Hematopoietic multipotent progenitor cell treated with erythropoietin and hydrocortisone succinate and interleukin-3 and kit ligand, for 4 days (in vitro differentiated cells): ENCODE results near the gene TXNL4A.

Source experiments
- DNase-seq: peaks from one replicate; pipeline ENCODE4 v3.0.0-alpha.2; 2015

Gene TXNL4A

GRCh38 chr18:79963658-79964329, 24.6 kb downstream of the TXNL4A start:
- DNase-seq, result no peak

DNA sequence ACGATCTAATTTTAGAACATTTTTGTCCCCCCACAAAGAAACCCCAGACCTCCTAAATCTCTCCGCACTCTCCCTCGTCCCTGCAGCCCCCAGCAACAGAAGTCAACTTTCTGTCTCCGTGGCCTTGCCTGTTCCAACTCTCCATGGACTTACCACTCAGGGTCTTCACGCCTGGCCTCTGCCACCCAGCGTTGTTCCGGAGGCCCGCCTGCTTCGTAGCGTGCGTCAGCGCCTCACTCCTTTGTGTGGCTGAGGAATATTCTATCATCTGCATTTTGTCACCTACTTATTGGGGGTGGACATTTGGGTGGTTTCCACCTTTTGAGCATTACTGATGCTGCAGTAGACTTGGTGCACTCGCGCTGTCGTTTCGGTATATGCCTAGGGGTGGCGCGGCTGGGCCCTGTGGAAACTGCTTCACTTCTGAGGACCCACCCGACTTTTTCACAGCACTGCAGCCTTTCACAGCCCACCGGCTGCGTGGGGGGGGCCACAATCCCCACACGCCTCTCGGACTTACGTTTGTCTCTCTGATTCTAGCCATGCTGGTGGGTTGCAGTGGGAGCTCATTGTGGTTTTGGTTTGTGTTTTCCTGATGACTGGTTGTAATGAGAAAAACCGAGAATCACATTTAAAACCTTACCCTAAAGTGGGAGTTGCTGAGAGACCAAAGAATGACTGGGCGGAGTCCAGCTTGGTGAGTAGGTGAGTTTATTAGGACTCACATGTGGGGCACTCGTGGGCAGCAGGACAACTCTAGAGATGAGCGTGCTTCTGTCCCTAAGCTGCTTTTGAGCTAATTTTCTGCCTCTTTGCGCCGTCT, 25.3 kb downstream of the TXNL4A start:
- DNase-seq, result no peak

DNA sequence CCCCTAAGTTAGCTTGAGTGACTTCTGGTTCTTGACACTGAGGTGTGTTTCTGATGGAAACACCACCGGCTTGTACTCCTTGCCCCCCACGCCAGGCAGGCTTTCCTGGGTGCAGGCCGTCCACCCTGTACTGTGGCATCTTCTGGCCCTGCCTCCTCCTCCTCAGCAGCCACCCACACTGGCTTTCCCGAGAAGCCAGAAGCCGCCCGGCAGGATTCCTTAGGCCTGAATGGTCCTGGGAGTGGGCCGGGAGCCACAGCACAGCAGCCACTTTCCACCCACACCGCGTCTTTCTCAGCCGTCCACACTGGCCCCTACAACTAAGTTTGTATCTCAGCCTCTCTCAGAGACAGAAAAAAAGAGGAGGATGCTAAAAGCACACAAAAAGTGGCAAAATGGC, 26.1 kb downstream of the TXNL4A start:
- no peak for DNase-seq

DNA sequence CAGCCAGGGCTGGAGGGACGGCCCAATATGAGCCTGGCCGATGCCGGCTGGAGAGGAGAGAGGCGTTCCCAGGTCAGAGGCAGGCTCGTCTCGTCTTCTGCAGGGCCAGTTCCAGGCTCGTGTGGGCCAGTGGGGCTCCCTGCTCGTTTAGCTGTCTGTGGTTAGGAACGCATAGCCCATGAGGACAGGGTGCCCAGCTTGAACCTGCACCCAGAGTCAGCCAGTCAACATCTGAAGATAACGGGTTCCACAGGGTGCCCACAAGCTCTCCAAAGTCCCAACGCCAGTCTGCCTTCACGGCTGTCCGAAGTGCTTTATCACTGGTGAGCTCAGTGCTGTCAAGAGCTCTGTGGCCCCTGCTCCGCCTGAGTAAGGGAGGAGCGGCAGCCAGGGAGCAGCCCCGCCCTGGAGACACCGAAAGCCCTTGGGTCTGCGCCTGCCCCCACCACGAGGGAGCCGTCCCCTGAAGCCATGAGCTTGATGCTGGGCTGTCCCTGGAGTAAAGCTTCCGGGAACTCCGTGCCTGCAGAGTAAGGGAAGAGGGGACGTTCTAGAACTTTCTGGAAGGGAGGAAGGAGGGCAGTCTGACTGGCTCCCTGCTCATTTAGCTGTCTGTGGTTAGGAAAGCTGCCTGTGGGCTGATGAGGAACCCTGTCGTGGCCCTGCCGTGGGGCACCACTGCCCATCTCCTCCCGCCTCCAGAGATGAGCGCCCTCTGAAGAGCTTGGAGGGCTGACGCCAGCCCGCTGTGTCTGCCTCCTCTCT, 26.7 kb downstream of the TXNL4A start:
- DNase-seq, result peak; percentile 82

- DNase-seq, result no peak
These were observed 27.3 kb downstream of the TXNL4A start for GRCh38 chr18:79960921-79961526.

DNA sequence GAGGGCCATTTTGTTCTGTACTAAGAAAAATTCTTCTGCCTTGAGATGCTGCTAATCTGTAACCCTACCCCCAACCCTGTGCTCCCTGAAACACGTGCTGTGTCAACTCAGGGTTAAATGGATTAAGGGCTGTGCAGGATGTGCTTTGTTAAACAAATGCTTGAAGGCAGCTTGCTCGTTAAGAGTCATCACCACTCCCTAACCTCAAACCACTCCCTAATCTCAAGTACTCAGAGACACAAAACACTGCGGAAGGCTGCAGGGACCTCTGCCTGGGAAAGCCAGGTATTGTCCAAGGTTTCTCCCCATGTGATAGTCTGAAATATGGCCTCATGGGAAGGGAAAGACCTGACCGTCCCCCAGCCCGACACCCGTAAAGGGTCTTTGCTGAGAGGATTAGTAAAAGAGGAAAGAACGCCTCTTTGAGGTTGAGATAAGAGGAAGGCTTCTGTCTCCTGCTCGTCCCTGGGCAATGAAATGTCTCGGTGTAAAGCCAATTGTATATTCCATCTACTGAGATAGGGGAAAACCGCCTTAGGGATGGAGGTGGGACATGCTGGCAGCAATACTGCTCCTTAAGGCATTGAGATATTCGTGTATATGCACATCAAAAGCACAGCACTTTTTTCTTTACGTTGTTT, 28.1 kb downstream of the TXNL4A start:
- peak; percentile 77 for DNase-seq

DNA sequence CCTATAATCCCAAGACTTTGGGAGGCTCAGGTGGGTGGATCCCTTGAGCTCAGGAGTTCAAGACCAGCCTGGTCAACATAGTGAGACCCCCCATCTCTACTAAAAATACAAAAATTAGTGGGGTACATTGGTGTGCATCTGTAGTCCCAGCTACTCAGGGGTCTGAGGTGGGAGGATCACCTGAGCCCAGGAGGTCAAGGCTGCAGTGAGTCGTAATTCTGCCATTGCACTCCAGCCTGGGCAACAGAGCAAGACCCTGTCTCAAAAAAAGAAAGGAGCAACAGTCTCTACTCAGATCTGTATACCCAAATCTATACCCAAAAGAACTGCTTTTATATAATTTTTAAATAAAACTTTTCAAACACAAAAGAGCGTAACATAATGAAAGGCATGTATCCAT, 29.4 kb downstream of the TXNL4A start:
- no peak for DNase-seq

- DNase-seq, result no peak
These were observed 32.1 kb downstream of the TXNL4A start for GRCh38 chr18:79956276-79956675.

GRCh38 chr18:79955302-79956075, 32.9 kb downstream of the TXNL4A start:
- DNase-seq, result no peak

- DNase-seq, result no peak
These were observed 33.6 kb downstream of the TXNL4A start for GRCh38 chr18:79954791-79955190.

- DNase-seq, result peak; percentile 37
These were observed 34.3 kb downstream of the TXNL4A start for GRCh38 chr18:79953971-79954651.

DNA sequence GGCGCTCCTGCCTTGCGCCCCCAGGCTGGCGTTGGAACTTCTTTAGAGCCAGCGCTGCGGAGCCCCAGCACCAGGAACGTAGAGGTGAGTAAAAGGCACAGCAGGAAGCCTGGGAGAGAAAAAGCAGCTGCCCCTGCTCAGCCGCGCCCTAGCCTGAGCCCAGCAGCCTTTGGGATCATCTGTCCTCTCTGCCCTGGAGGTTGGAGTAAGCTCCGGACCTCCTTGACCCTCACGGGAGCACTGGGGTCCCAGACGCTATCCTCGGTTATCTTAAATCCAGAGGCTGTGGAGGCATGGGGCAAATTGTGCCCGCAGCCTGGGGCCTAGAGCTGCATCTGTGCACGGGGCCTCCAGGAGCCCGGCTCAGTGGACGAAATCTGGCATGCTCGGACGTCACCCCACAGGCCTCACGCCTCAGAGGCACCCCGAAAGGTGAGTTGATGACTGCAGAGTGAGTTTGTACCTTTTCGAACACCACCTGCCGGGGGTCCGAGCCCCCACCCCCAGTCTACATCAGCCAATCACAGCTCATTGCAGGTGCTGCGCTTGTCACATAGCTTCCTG, 35.3 kb downstream of the TXNL4A start:
- DNase-seq, result no peak

- DNase-seq, result no peak
These were observed 35.8 kb downstream of the TXNL4A start for GRCh38 chr18:79952456-79952995.

- DNase-seq, result peak; percentile 93
These were observed 36.6 kb downstream of the TXNL4A start, which contains the start of gene SLC66A2 for GRCh38 chr18:79951545-79952455. Gene SLC66A2, minus strand, starts transcription at chr18:79951653. Its CDS starts 727 bp downstream, at chr18:79950926.

DNA sequence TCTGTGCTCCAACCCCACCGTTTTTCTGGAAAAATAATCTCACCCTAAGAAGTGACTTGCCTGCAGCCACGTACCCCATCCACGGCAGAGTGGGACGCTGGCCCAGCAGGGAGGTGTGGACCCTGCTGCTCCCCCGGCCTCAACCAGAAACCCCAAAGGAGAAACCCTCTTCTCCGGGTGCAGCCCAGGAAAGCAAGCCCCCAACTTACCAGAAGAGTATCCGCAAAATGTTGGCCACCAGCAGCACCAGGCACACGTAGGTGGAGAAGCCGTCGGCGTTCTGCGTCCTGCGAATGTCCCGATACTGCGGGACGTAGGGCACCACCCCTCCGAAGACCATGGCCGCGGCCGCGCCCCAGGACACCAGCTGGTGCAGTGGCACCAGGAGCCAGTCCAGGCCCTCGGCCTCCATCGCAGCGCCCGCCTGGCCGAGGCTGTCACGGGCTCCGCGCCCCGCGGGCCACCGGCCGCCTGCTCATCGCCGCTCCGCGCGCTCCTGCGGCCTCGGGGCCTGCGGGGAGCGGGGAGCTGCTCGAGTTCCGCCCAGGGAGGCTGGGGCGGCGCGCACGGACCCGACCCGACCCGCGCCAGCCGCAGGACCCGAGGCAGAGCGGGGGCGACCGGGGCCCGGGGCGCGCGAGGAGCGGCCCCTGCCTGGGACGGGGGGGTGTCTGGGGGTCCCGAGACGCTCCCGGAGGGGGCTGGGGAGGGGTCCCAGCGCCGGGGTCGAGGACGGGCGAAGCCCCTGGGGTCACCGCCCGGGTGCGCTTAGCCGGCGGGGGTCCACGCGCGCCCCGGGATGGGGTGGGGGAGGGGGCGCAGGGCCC, 37.6 kb downstream of the TXNL4A start:
- DNase-seq, result peak; percentile 65

GRCh38 chr18:79949697-79950487, 38.5 kb downstream of the TXNL4A start:
- DNase-seq, result peak; percentile 90

GRCh38 chr18:79948719-79949411, 39.5 kb downstream of the TXNL4A start:
- DNase-seq, result no peak
